Measurements from ENCODE around the gene MACF1. TPM values are rescaled to one million over a fixed set of nuclear protein-coding genes. Genes with fewer than 3 reads are reported as not detected.

The MACF1 gene
- total RNA-seq, 8 experiments from 2014 or later, result 89.2 to 249 (median 180) TPM

GRCh38 chr1:39266269-39266668, 61.8 kb downstream of the MACF1 start:
- no peak overlapping the region for H3K4me3 ChIP-seq
- ATAC-seq (replicated peaks in 6 of 8), result peak in 4 of 8 experiments; percentile 11 to 20 (median 18)
- peaks cover 34 to 40% of the 10 kb centered on the region in 2 donors for H3K4me1 ChIP-seq (replicated peaks in 1 of 2)
- no peak overlapping the region for H3K27ac ChIP-seq
- in situ Hi-C loops (cut with MboI; ENCODE audit: low pct_unique_long_range_greater_than_20kb in 2 of 9, low sequenced_read_pairs in 9 of 9, unreplicated experiment in 9 of 9), result loop anchor here in 4 of 9 experiments (10.0 to 25.0 kb wide), 2 partner anchors 154 to 171 kb away; no protein-coding TSS in a partner anchor
- WGBS, 10 experiments, result 25 to 100% (median 57%) methylated on average over 1 of the region's 1 CpG; no CpG with 5 or more reads in 3 of the 10 experiments

- H3K4me3 ChIP-seq, result no peak overlapping the region
- WGBS, 10 experiments, result 80 to 100% (median 100%) methylated on average over 1 of the region's 1 CpG; no CpG with 5 or more reads in 2 of the 10 experiments
- no peak for ATAC-seq (replicated peaks in 6 of 8)
- in situ Hi-C loops (cut with MboI; ENCODE audit: low pct_unique_long_range_greater_than_20kb in 2 of 9, low sequenced_read_pairs in 9 of 9, unreplicated experiment in 9 of 9), result loop anchor here in 4 of 9 experiments (10.0 to 25.0 kb wide), 2 partner anchors 154 to 172 kb away; no protein-coding TSS in a partner anchor
- no peak overlapping the region for H3K27ac ChIP-seq
- peaks cover 35 to 45% of the 10 kb centered on the region in 2 donors for H3K4me1 ChIP-seq (replicated peaks in 1 of 2)
Observed at GRCh38 chr1:39266792-39267191, 62.3 kb downstream of the MACF1 start.

- WGBS, 10 experiments, result 0 to 25% (median 13%) methylated on average over 4 to 8 of the region's 8 CpGs
Observed at GRCh38 chr1:39268112-39268581, 63.7 kb downstream of the MACF1 start.

GRCh38 chr1:39268906-39269305, 64.4 kb downstream of the MACF1 start:
- in situ Hi-C loops (cut with MboI; ENCODE audit: low pct_unique_long_range_greater_than_20kb in 2 of 9, low sequenced_read_pairs in 9 of 9, unreplicated experiment in 9 of 9), result loop anchor here in 4 of 9 experiments (10.0 to 25.0 kb wide), 2 partner anchors 157 to 174 kb away; no protein-coding TSS in a partner anchor

More at GRCh38 chr1:39268112-39268581, 63.7 kb downstream of the MACF1 start:
- Histone ChIP-seq H3K27ac (peak overlapping the region; percentile 64 to 69), H3K4me1 (replicated peaks in 1 of 2) (peaks cover 49 to 58% of the 10 kb centered on the region in 2 donors), H3K4me3 (peak overlapping the region; percentile 3 to 55 (median 39))
- ATAC-seq (replicated peaks in 6 of 8), result peak; percentile 69 to 92 (median 78)
- in situ Hi-C loops (cut with MboI; ENCODE audit: low pct_unique_long_range_greater_than_20kb in 2 of 9, low sequenced_read_pairs in 9 of 9, unreplicated experiment in 9 of 9), result loop anchor here in 4 of 9 experiments (10.0 to 25.0 kb wide), 2 partner anchors 156 to 173 kb away; no protein-coding TSS in a partner anchor

GRCh38 chr1:39269349-39269748, 64.9 kb downstream of the MACF1 start:
- in situ Hi-C loops (cut with MboI; ENCODE audit: low pct_unique_long_range_greater_than_20kb in 2 of 9, low sequenced_read_pairs in 9 of 9, unreplicated experiment in 9 of 9), result loop anchor here in 4 of 9 experiments (10.0 to 25.0 kb wide), 2 partner anchors 157 to 175 kb away; no protein-coding TSS in a partner anchor
- peaks cover 51 to 59% of the 10 kb centered on the region in 2 donors for H3K4me1 ChIP-seq (replicated peaks in 1 of 2)
- H3K4me3 ChIP-seq, result peak overlapping the region in 4 of 5 donors; percentile 18 to 55 (median 40)
- peak overlapping the region; percentile 64 to 70 for H3K27ac ChIP-seq
- 90 to 100% (median 91%) methylated on average over 2 of the region's 2 CpGs; no CpG with 5 or more reads in 7 of the 10 experiments for WGBS, 10 experiments
- peak in 1 of 8 experiments; percentile 1 for ATAC-seq (replicated peaks in 6 of 8)

More at GRCh38 chr1:39268906-39269305, 64.4 kb downstream of the MACF1 start:
- peaks cover 51 to 59% of the 10 kb centered on the region in 2 donors for H3K4me1 ChIP-seq (replicated peaks in 1 of 2)
- 60 to 94% (median 78%) methylated on average over 2 to 7 of the region's 8 CpGs; no CpG with 5 or more reads in 3 of the 10 experiments for WGBS, 10 experiments
- H3K4me3 ChIP-seq, result peak overlapping the region in 4 of 5 donors; percentile 18 to 55 (median 40)
- ATAC-seq (replicated peaks in 6 of 8), result peak in 5 of 8 experiments; percentile 7 to 39 (median 29)
- peak overlapping the region; percentile 64 to 69 for H3K27ac ChIP-seq

- in situ Hi-C loops (cut with MboI; ENCODE audit: low pct_unique_long_range_greater_than_20kb in 2 of 9, low sequenced_read_pairs in 9 of 9, unreplicated experiment in 9 of 9), result loop anchor here in 4 of 9 experiments (10.0 to 25.0 kb wide), 2 partner anchors 158 to 175 kb away; no protein-coding TSS in a partner anchor
- ATAC-seq (replicated peaks in 6 of 8), result peak in 5 of 8 experiments; percentile 29 to 72 (median 57)
- WGBS, 10 experiments, result 25 to 100% (median 74%) methylated on average over 1 to 4 of the region's 4 CpGs; no CpG with 5 or more reads in 1 of the 10 experiments
- Histone ChIP-seq H3K4me1 (replicated peaks in 1 of 2) (peaks cover 51 to 59% of the 10 kb centered on the region in 2 donors), H3K27ac (peak overlapping the region; percentile 64 to 70), H3K4me3 (peak overlapping the region; percentile 17 to 55 (median 39))
Observed at GRCh38 chr1:39269791-39270342, 65.4 kb downstream of the MACF1 start.

- H3K27ac ChIP-seq, result peak overlapping the region; percentile 64 to 70
- peak overlapping the region; percentile 17 to 55 (median 39) for H3K4me3 ChIP-seq
- in situ Hi-C loops (cut with MboI; ENCODE audit: low pct_unique_long_range_greater_than_20kb in 2 of 9, low sequenced_read_pairs in 9 of 9, unreplicated experiment in 9 of 9), result loop anchor here in 3 of 9 experiments (25.0 kb wide), 1 partner anchor 158 kb away; no protein-coding TSS in a partner anchor
- peaks cover 51 to 59% of the 10 kb centered on the region in 2 donors for H3K4me1 ChIP-seq (replicated peaks in 1 of 2)
- peak in 1 of 8 experiments; percentile 1 for ATAC-seq (replicated peaks in 6 of 8)
Observed at GRCh38 chr1:39270368-39270767, 65.9 kb downstream of the MACF1 start.

GRCh38 chr1:39272027-39272797, 67.7 kb downstream of the MACF1 start:
- WGBS, 10 experiments, result 0 to 60% (median 48%) methylated on average over 1 to 3 of the region's 3 CpGs; no CpG with 5 or more reads in 3 of the 10 experiments
- peaks cover 51 to 58% of the 10 kb centered on the region in 2 donors for H3K4me1 ChIP-seq (replicated peaks in 1 of 2)
- ATAC-seq (replicated peaks in 6 of 8), result peak in 6 of 8 experiments; percentile 8 to 47 (median 32)
- peak overlapping the region in 3 of 5 donors; percentile 39 to 55 (median 42) for H3K4me3 ChIP-seq
- in situ Hi-C loops (cut with MboI; ENCODE audit: low pct_unique_long_range_greater_than_20kb in 2 of 9, low sequenced_read_pairs in 9 of 9, unreplicated experiment in 9 of 9), result loop anchor here in 3 of 9 experiments (25.0 kb wide), 1 partner anchor 160 kb away; no protein-coding TSS in a partner anchor
- peak overlapping the region; percentile 29 to 40 for H3K27ac ChIP-seq

- WGBS, 10 experiments, result 75 to 100% (median 94%) methylated on average over 2 to 13 of the region's 13 CpGs
- in situ Hi-C loops (cut with MboI; ENCODE audit: low pct_unique_long_range_greater_than_20kb in 2 of 9, low sequenced_read_pairs in 9 of 9, unreplicated experiment in 9 of 9), result loop anchor here in 3 of 9 experiments (25.0 kb wide), 1 partner anchor 161 kb away; no protein-coding TSS in a partner anchor
- Histone ChIP-seq H3K4me1 (replicated peaks in 1 of 2) (peaks cover 51% of the 10 kb centered on the region in 2 donors), H3K27ac (peak overlapping the region; percentile 29 to 40), H3K4me3 (peak overlapping the region in 3 of 5 donors; percentile 39 to 55 (median 42))
- no peak for ATAC-seq (replicated peaks in 6 of 8)
Observed at GRCh38 chr1:39272798-39273469, 68.4 kb downstream of the MACF1 start.

GRCh38 chr1:39275836-39276507, 71.5 kb downstream of the MACF1 start:
- WGBS, 10 experiments, result 86 to 100% (median 94%) methylated on average over 1 to 6 of the region's 6 CpGs
- H3K4me1 ChIP-seq (replicated peaks in 1 of 2), result peaks cover 26 to 30% of the 10 kb centered on the region in 2 donors
- H3K4me3 ChIP-seq, result no peak overlapping the region
- in situ Hi-C loops (cut with MboI; ENCODE audit: low pct_unique_long_range_greater_than_20kb in 2 of 9, low sequenced_read_pairs in 9 of 9, unreplicated experiment in 9 of 9), result no loop called here
- ATAC-seq (replicated peaks in 6 of 8), result no peak
- H3K27ac ChIP-seq, result no peak overlapping the region

GRCh38 chr1:39277879-39278278, 73.4 kb downstream of the MACF1 start:
- H3K4me3 ChIP-seq, result no peak overlapping the region
- H3K27ac ChIP-seq, result no peak overlapping the region
- peaks cover 7 to 18% of the 10 kb centered on the region in 2 donors for H3K4me1 ChIP-seq (replicated peaks in 1 of 2)
- in situ Hi-C loops (cut with MboI; ENCODE audit: low pct_unique_long_range_greater_than_20kb in 2 of 9, low sequenced_read_pairs in 9 of 9, unreplicated experiment in 9 of 9), result no loop called here
- ATAC-seq (replicated peaks in 6 of 8), result peak in 2 of 8 experiments; percentile 45 to 50

Measured in motor neuron (in vitro differentiated cells).